ENCODE data around the gene DTYMK. TPM values are rescaled to one million over a fixed set of nuclear protein-coding genes. Genes with fewer than 3 reads are reported as not detected.

Gene DTYMK
- total RNA-seq, 2 experiments from 2014 or later, result 85.9 to 88.7 TPM

DNA sequence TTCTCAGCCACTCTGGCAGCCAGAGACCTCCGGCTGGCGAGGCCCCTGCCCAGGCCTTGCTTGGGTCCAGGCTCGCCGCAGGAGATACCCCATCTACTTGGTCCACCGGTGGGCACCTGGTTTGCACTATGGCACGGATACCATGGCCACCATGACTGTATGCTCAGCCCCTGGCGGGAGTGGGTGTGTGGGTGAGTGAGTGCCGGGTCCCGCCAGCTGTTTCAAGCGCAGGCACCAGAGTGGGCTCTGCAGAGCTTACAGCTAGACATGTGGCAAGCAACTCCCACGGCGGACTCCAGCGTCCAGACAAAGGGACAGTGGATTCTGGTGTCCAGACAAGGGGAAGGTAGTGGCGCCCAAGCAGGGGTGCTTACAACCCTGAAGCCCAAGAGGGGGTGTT, 47.7 kb downstream of the DTYMK start:
- Mint-ChIP-seq H3K9me3 (no peaks in the 10 kb centered on the region), H3K27me3 (no peaks in the 10 kb centered on the region), H3K36me3 (peaks cover 14% of the 10 kb centered on the region), H3K27ac (no peak overlapping the region), H3K4me3 (peak overlapping the region; percentile 91), H3K4me1 (ENCODE audit: low read depth) (peaks cover 56% of the 10 kb centered on the region)
- intact Hi-C loops (cut with micrococcal nuclease), result loop anchor here (1.0 to 5.0 kb wide), 2 partner anchors 131 to 322 kb away; partner anchors contain the start of genes HDLBP, SEPTIN2 and STK25
- POLR2A ChIA-PET, result interaction anchor here (0.6 kb wide), 1 partner anchor 56 kb away, joined by 3 read pairs; no protein-coding TSS in a partner anchor
- CTCF ChIA-PET, result interaction anchor here (1.5 to 1.6 kb wide), 2 partner anchors 28 to 60 kb away, joined by 4 to 5 read pairs; no protein-coding TSS in a partner anchor
- no peak for DNase-seq

DNA sequence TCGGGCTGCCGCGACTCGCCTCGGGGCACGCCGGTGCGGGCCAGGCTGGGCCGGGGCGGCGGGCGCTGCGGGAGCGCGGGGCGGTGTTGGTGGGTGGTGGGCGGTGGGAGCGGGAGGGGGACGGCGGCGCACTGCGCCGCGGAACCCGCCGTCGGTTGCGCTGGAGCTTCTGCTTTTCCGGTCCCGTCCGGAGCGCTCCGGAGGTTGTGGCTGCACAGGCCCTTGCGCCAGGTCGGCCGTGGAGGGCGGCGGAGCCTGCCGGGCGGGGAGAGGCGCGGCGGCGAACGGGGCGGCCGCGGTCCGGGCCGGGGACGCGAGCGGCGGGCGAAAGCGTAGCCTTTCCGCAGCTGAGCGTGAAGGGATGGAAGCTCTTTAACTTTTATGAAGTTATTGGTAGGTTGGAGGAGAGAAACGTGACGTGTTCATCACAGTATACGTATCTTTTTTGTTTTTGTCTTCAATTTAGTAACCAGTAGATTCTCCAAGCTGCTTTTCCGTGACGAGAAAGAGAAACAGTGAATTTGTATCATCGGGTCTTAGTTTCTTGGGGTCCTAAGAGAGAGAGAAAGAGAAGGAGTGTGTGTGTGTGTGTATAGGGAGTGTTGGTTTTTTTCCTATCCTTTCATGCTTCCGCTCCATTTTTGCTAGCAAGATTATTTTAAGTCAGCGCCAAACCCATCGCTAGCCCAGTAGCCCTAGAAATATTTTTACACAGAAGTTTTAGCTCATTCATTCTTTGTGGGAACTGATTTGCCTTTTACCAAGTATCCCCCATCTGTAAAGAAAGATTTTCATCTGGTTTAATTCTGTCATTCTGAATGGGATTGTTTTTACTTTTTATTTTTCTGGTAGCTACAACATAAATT, 48.6 kb downstream of the DTYMK start:
- Mint-ChIP-seq H3K4me3 (peak overlapping the region; percentile 91), H3K36me3 (peaks cover 17% of the 10 kb centered on the region), H3K4me1 (ENCODE audit: low read depth) (peaks cover 56% of the 10 kb centered on the region), H3K9me3 (no peaks in the 10 kb centered on the region), H3K27ac (peak overlapping the region; percentile 84), H3K27me3 (no peaks in the 10 kb centered on the region)
- DNase-seq, result no peak
- ChIA-PET CTCF (interaction anchor here (1.0 to 1.6 kb wide), 4 partner anchors 28 to 489 kb away, joined by 3 to 5 read pairs (median 4); partner anchors contain the start of gene PASK), POLR2A (interaction anchor here (0.6 to 1.8 kb wide), 5 partner anchors 48 to 166 kb away, joined by 3 to 5 read pairs (median 3); partner anchors contain the start of genes DTYMK and ING5)
- intact Hi-C loops (cut with micrococcal nuclease), result loop anchor here (1.0 to 5.0 kb wide), 3 partner anchors 18 to 321 kb away; partner anchors contain the start of genes HDLBP, SEPTIN2 and STK25

DNA sequence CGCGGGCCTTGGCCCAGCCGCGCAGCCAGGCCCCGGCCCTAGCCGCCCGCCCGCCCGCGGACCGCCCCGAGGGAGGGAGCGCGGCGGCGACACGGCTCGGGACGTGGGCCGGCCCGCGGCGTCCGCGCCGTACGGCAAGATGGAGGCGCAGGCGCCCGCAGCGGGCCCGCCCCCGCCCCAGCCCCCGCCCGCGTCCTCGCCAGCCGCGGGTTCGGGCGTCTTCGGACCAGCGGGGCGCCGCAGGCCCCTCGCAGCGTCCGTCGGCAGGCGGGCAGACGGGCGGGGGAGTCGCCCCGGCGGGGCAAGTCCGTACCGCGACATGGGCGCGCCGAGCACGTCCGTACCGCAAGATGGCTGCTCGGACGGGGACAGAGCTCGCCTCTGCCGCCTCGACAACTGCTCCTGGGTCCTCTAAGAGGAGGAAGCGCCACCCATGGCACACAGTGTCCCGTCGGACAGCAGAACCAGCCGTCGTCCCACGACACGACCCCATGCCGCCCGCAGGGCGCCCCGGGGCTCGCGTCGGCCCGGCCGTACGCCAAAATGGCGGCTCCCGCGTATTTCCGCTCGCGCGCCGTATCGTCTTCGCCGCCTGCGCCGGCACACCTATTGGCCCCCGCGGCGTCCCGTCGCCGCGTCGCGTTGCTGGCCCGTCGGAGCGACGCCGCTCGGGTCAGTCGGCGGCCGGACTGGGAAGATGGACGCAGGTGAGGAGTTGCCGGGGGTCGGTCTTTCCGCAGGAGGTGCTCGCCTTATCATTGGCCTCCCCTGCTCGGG, 49.4 kb downstream of the DTYMK start, which contains the start of the genes ATG4B and THAP4:
ATG4B (plus strand) TSS at position 676 of the 777 bp plus-strand sequence; CDS start at position 698, 22 bp downstream.
THAP4 (minus strand) TSS at position 141 of the 777 bp plus-strand sequence. CDS start 141 bp downstream, outside the sequence.
- Mint-ChIP-seq H3K4me3 (peak within 1 kb of the TSS; percentile 91), H3K36me3 (peaks cover 23% of the 10 kb centered on the region), H3K4me1 (ENCODE audit: low read depth) (peaks cover 54% of the 10 kb centered on the region), H3K27me3 (no peaks in the 10 kb centered on the region), H3K9me3 (no peaks in the 10 kb centered on the region), H3K27ac (peak within 1 kb of the TSS; percentile 84)
- intact Hi-C loops (cut with micrococcal nuclease), result loop anchor here (1.0 to 5.0 kb wide), 2 partner anchors 17 to 320 kb away; partner anchors contain the start of genes HDLBP and SEPTIN2
- POLR2A ChIA-PET, result interaction anchor here (0.9 to 1.8 kb wide), 4 partner anchors 49 to 167 kb away, joined by 3 to 5 read pairs (median 3); partner anchors contain the start of genes DTYMK and ING5
- peak; percentile 84 for DNase-seq
- CTCF ChIA-PET, result interaction anchor here (1.0 to 1.6 kb wide), 5 partner anchors 24 to 488 kb away, joined by 3 to 5 read pairs (median 3); partner anchors contain the start of gene PASK

- peak; percentile 50 for DNase-seq
- intact Hi-C loops (cut with micrococcal nuclease), result loop anchor here (1.0 to 5.0 kb wide), 3 partner anchors 16 to 319 kb away; partner anchors contain the start of genes DTYMK, HDLBP and SEPTIN2
- peak overlapping the region; percentile 77 for H3K4me3 Mint-ChIP-seq
- peaks cover 22% of the 10 kb centered on the region for H3K36me3 Mint-ChIP-seq
- ChIA-PET POLR2A (interaction anchor here (1.8 kb wide), 1 partner anchor 50 kb away, joined by 5 read pairs; the partner anchor contains the start of gene DTYMK), CTCF (interaction anchor here (1.4 kb wide), 1 partner anchor 23 kb away, joined by 3 read pairs; no protein-coding TSS in a partner anchor)
- H3K27me3 Mint-ChIP-seq, result no peaks in the 10 kb centered on the region
- H3K4me1 Mint-ChIP-seq (ENCODE audit: low read depth), result peaks cover 46% of the 10 kb centered on the region
- H3K9me3 Mint-ChIP-seq, result no peaks in the 10 kb centered on the region
- H3K27ac Mint-ChIP-seq, result peak overlapping the region; percentile 56
Measured at GRCh38 chr2:241636182-241637017, 50.2 kb downstream of the DTYMK start.

- Mint-ChIP-seq H3K4me1 (ENCODE audit: low read depth) (peaks cover 41% of the 10 kb centered on the region), H3K4me3 (peak overlapping the region; percentile 77), H3K27me3 (no peaks in the 10 kb centered on the region), H3K9me3 (no peaks in the 10 kb centered on the region), H3K36me3 (peaks cover 22% of the 10 kb centered on the region), H3K27ac (peak overlapping the region; percentile 56)
- intact Hi-C loops (cut with micrococcal nuclease), result loop anchor here (1.0 to 5.0 kb wide), 2 partner anchors 51 to 318 kb away; partner anchors contain the start of genes DTYMK, HDLBP and SEPTIN2
- POLR2A ChIA-PET, result no interaction called here
- DNase-seq, result no peak
- CTCF ChIA-PET, result interaction anchor here (1.4 kb wide), 1 partner anchor 23 kb away, joined by 3 read pairs; no protein-coding TSS in a partner anchor
Measured at GRCh38 chr2:241635756-241636155, 50.9 kb downstream of the DTYMK start.

DNA sequence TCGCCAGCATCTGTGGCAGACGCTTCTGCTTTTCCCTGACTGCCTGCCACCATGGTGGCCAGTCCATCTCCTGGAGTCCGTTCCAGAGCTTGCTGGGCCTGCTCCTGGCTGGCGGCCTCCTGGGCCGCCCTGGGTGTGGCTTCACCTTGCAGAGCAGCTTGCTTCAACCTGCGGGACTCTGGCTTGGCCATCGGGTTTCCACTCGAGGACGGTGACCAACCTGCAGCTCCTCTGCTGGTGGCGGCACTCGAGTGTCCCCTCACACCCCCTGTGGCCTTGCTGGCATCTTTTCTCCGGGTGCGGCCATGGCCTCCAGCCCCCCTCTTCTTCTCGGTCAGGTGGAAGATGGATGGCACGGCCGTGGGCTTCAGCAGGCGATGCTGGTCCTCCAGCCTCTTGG, 53.1 kb downstream of the DTYMK start:
- peaks cover 20% of the 10 kb centered on the region for H3K4me1 Mint-ChIP-seq (ENCODE audit: low read depth)
- no peaks in the 10 kb centered on the region for H3K27me3 Mint-ChIP-seq
- no peak for DNase-seq
- no peaks in the 10 kb centered on the region for H3K9me3 Mint-ChIP-seq
- peaks cover 18% of the 10 kb centered on the region for H3K36me3 Mint-ChIP-seq
- intact Hi-C loops (cut with micrococcal nuclease), result no loop called here
- POLR2A ChIA-PET, result no interaction called here
- CTCF ChIA-PET, result no interaction called here
- no peak overlapping the region for H3K4me3 Mint-ChIP-seq
- no peak overlapping the region for H3K27ac Mint-ChIP-seq

- no peak overlapping the region for H3K27ac Mint-ChIP-seq
- no peaks in the 10 kb centered on the region for H3K9me3 Mint-ChIP-seq
- H3K4me1 Mint-ChIP-seq (ENCODE audit: low read depth), result peaks cover 16% of the 10 kb centered on the region
- H3K27me3 Mint-ChIP-seq, result no peaks in the 10 kb centered on the region
- H3K4me3 Mint-ChIP-seq, result no peak overlapping the region
- DNase-seq, result no peak
- intact Hi-C loops (cut with micrococcal nuclease), result no loop called here
- peaks cover 24% of the 10 kb centered on the region for H3K36me3 Mint-ChIP-seq
- POLR2A ChIA-PET, result no interaction called here
- CTCF ChIA-PET, result no interaction called here
Measured at GRCh38 chr2:241632478-241633325, 53.9 kb downstream of the DTYMK start.

- Mint-ChIP-seq H3K9me3 (no peaks in the 10 kb centered on the region), H3K4me1 (ENCODE audit: low read depth) (peaks cover 9% of the 10 kb centered on the region), H3K27ac (no peak overlapping the region), H3K36me3 (peaks cover 29% of the 10 kb centered on the region), H3K4me3 (no peak overlapping the region), H3K27me3 (no peaks in the 10 kb centered on the region)
- intact Hi-C loops (cut with micrococcal nuclease), result no loop called here
- POLR2A ChIA-PET, result no interaction called here
- CTCF ChIA-PET, result interaction anchor here (0.6 kb wide), 1 partner anchor 72 kb away, joined by 3 read pairs; the partner anchor contains the start of gene ING5
- DNase-seq, result no peak
Measured at GRCh38 chr2:241629762-241630435, 56.7 kb downstream of the DTYMK start.

DNA sequence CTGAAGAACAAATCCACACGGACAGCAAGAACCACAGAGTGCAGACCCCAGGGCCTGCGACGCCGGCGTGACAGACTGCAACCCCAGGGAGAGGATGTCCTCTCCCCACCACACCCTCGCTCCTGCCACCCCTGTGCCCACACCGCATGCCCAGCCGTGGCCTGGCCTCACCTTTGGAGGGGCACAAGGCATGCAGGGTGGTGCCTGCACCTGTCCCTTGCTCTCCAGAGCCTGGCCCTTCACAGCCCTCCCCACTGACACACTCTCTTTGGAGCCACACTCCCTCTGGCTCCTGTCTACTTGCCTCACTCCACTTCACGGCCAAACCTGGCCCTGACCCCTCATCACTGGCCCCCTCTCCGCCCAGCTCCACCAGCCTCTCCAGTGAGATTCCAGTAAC, 58.9 kb downstream of the DTYMK start:
- CTCF ChIA-PET, result no interaction called here
- no peak overlapping the region for H3K27ac Mint-ChIP-seq
- peaks cover 5% of the 10 kb centered on the region for H3K4me1 Mint-ChIP-seq (ENCODE audit: low read depth)

More for the DNA sequence above, 58.9 kb downstream of the DTYMK start:
- Mint-ChIP-seq H3K9me3 (no peaks in the 10 kb centered on the region), H3K4me3 (no peak overlapping the region), H3K27me3 (no peaks in the 10 kb centered on the region), H3K36me3 (peaks cover 22% of the 10 kb centered on the region)
- no peak for DNase-seq
- intact Hi-C loops (cut with micrococcal nuclease), result no loop called here
- POLR2A ChIA-PET, result no interaction called here

Data from activated CD4-positive, alpha-beta memory T cell treated with anti-CD3 and anti-CD28 coated beads for 36 hours (primary cell).